Activated gamma-delta T cell treated with anti-CD3 and anti-CD28 coated beads, Interleukin-2, amount 50 U/mL, for 16 hours (primary cell): ENCODE data around the gene PAM.
"Not testable (repeated sequence)": the region's sequence is repeated elsewhere in the genome, so short reads cannot be mapped to it uniquely, and the experiment has no call there.

Source experiments
- DNase-seq: peaks from one replicate; pipeline ENCODE4 v3.0.0-alpha.2; 2020; ENCODE audit warnings: low read depth

The PAM gene

DNA sequence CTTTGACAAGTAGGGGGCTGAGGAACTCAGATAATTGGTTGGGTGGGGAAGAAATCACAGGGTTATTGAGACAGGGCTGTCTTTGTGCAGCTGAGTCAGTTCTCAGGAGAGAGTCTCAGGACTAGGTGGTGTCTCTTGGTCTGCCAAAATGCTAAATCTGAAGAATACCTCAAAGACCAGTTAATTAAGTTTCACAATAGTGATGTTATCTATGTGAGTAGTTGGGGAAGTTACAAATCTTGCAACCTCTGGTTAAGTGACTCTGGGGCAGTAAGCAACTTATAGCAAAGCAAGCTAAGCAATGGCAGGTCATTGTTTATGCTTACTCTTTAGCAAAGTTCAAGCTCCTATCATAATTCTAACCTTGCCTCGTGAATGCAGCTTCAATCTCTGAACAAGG lies 311.2 kb downstream of the PAM start:
- DNase-seq = no peak

DNA sequence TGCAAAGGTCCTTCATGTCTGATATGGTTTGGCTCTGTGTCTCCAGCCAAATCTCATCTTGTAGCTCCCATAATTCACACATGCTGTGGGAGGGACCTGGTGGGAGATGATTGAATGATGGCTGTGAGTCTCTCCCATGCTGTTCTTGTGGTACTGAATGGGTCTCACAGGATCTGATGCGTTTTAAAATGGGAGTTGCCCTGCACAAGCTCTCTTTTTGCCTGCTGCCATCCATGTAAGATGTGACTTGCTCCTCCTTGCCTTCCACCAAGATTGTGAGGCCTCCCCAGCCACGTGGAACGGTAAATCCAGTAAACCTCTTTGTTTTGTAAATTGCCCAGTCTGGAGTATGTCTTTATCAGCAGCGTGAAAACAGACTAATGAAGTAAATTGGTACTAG lies 318.4 kb downstream of the PAM start:
- not testable (repeated sequence) for DNase-seq

DNA sequence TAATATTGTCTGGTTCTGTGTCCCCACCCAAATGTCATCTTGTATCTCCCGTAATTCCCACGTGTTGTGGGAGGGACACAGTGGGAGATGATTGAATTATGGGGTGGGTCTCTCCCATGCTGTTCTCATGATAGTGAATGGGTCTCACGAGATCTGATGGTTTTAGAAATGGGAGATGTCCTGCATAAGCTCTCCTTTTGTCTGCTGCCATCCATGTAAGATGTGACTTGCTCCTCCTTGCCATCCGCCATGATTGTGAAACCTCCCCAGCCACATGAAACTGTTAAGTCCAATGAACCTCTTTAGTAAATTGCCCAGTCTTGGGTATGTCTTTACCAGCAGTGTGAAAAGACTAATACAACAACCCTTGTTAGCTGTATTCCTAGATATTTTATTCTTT lies 320.3 kb downstream of the PAM start:
- DNase-seq = no peak
